ENCODE results near the gene AKAP8. TPM values are rescaled to one million over a fixed set of nuclear protein-coding genes. Genes with fewer than 3 reads are reported as not detected.

AKAP8 gene
- total RNA-seq, 2 experiments from 2014 or later, result 22.2 to 52.3 TPM

GRCh38 chr19:15373644-15374043, 5.9 kb downstream of the AKAP8 start:
- H2AFZ ChIP-seq (ENCODE audit: low read length), result no peak overlapping the region
- BruUV-seq (replicated peaks), result no TSS peak
- H4K20me1 ChIP-seq (ENCODE audit: insufficient read depth, low read length), result peaks cover 18% of the 10 kb centered on the region
- H3K36me3 ChIP-seq (ENCODE audit: insufficient read depth, low read length), result peaks cover 72% of the 10 kb centered on the region
- H3K9me3 ChIP-seq (ENCODE audit: low read length), result no peaks in the 10 kb centered on the region
- H3K4me2 ChIP-seq (ENCODE audit: low read length), result no peak overlapping the region
- peaks cover 55% of the 10 kb centered on the region for H3K79me2 ChIP-seq (ENCODE audit: insufficient read depth, low read depth, low read length)
- peaks cover 18% of the 10 kb centered on the region for H3K4me1 ChIP-seq (ENCODE audit: insufficient read depth, low read length, poor library complexity, severe bottlenecking)
- H3K27ac ChIP-seq (ENCODE audit: low read depth, low read length, poor library complexity, severe bottlenecking), result no peak overlapping the region
- ChIA-PET POLR2A (no interaction called here), CTCF (ENCODE audit: unreplicated experiment) (no interaction called here)
- intact Hi-C loops (cut with micrococcal nuclease; ENCODE audit: unreplicated experiment), result no loop called here
- H3K4me3 ChIP-seq (ENCODE audit: low read depth, low read length, poor library complexity, severe bottlenecking), result no peak overlapping the region
- DNase-seq (ENCODE audit: low spot score), result no peak
- TF ChIP-seq EZH2phosphoT487 (IDR thresholded peaks at IDR 0.05; ENCODE audit: borderline replicate concordance, low read depth, low read length), result no peak
- TF ChIP-seq, protein P1, sequence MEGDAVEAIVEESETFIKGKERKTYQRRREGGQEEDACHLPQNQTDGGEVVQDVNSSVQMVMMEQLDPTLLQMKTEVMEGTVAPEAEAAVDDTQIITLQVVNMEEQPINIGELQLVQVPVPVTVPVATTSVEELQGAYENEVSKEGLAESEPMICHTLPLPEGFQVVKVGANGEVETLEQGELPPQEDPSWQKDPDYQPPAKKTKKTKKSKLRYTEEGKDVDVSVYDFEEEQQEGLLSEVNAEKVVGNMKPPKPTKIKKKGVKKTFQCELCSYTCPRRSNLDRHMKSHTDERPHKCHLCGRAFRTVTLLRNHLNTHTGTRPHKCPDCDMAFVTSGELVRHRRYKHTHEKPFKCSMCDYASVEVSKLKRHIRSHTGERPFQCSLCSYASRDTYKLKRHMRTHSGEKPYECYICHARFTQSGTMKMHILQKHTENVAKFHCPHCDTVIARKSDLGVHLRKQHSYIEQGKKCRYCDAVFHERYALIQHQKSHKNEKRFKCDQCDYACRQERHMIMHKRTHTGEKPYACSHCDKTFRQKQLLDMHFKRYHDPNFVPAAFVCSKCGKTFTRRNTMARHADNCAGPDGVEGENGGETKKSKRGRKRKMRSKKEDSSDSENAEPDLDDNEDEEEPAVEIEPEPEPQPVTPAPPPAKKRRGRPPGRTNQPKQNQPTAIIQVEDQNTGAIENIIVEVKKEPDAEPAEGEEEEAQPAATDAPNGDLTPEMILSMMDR (conservative IDR thresholded peaks at IDR 0.05; ENCODE audit: low read length), result no peak
- H3K9me2 ChIP-seq (ENCODE audit: insufficient read depth, low read length), result no peaks in the 10 kb centered on the region

DNA sequence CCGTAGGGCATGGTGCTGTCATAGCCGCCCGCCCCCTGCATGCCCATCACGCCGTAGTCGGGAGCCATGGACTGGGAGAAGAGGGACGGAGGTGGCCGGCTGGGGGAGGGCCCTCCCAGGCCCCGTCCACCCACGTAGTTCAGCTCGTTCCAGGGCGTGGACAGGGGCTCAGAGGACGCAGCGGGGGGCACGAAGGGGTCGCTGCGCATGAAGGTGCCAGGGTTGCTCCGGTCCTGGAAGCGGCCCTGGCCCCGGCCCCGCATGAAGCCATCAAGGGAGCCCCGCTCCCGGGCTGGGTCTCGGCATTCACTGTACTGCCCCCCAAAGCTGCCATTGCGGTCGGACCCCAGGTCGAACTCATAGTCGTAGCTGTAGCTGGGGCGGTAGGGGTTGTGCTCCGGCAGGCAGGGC, 6.7 kb downstream of the AKAP8 start:
- Histone ChIP-seq H4K20me1 (ENCODE audit: insufficient read depth, low read length) (peaks cover 14% of the 10 kb centered on the region), H3K4me3 (ENCODE audit: low read depth, low read length, poor library complexity, severe bottlenecking) (no peak overlapping the region), H3K27ac (ENCODE audit: low read depth, low read length, poor library complexity, severe bottlenecking) (no peak overlapping the region), H3K9me3 (ENCODE audit: low read length) (no peaks in the 10 kb centered on the region), H2AFZ (ENCODE audit: low read length) (no peak overlapping the region), H3K4me2 (ENCODE audit: low read length) (no peak overlapping the region), H3K79me2 (ENCODE audit: insufficient read depth, low read depth, low read length) (peaks cover 47% of the 10 kb centered on the region), H3K36me3 (ENCODE audit: insufficient read depth, low read length) (peaks cover 79% of the 10 kb centered on the region), H3K4me1 (ENCODE audit: insufficient read depth, low read length, poor library complexity, severe bottlenecking) (peaks cover 18% of the 10 kb centered on the region), H3K9me2 (ENCODE audit: insufficient read depth, low read length) (no peaks in the 10 kb centered on the region)
- ChIA-PET POLR2A (no interaction called here), CTCF (ENCODE audit: unreplicated experiment) (no interaction called here)
- intact Hi-C loops (cut with micrococcal nuclease; ENCODE audit: unreplicated experiment), result no loop called here
- no TSS peak for BruUV-seq (replicated peaks)
- no peak for DNase-seq (ENCODE audit: low spot score)
- TF ChIP-seq, protein P1 (conservative IDR thresholded peaks at IDR 0.05; ENCODE audit: low read length), result no peak
- TF ChIP-seq EZH2phosphoT487 (IDR thresholded peaks at IDR 0.05; ENCODE audit: borderline replicate concordance, low read depth, low read length), result no peak

GRCh38 chr19:15372470-15372869, 7.1 kb downstream of the AKAP8 start:
- BruUV-seq (replicated peaks), result no TSS peak
- TF ChIP-seq, protein P1 (conservative IDR thresholded peaks at IDR 0.05; ENCODE audit: low read length), result no peak
- no peak for TF ChIP-seq EZH2phosphoT487 (IDR thresholded peaks at IDR 0.05; ENCODE audit: borderline replicate concordance, low read depth, low read length)
- Histone ChIP-seq H3K27ac (ENCODE audit: low read depth, low read length, poor library complexity, severe bottlenecking) (no peak overlapping the region), H3K4me1 (ENCODE audit: insufficient read depth, low read length, poor library complexity, severe bottlenecking) (peaks cover 14% of the 10 kb centered on the region), H3K4me3 (ENCODE audit: low read depth, low read length, poor library complexity, severe bottlenecking) (no peak overlapping the region), H3K36me3 (ENCODE audit: insufficient read depth, low read length) (peaks cover 84% of the 10 kb centered on the region), H2AFZ (ENCODE audit: low read length) (no peak overlapping the region), H3K79me2 (ENCODE audit: insufficient read depth, low read depth, low read length) (peaks cover 43% of the 10 kb centered on the region), H3K9me3 (ENCODE audit: low read length) (no peaks in the 10 kb centered on the region), H3K9me2 (ENCODE audit: insufficient read depth, low read length) (no peaks in the 10 kb centered on the region), H3K4me2 (ENCODE audit: low read length) (no peak overlapping the region), H4K20me1 (ENCODE audit: insufficient read depth, low read length) (peaks cover 11% of the 10 kb centered on the region; the same call in 1 of the 2 replicates)
- intact Hi-C loops (cut with micrococcal nuclease; ENCODE audit: unreplicated experiment), result no loop called here
- ChIA-PET POLR2A (no interaction called here), CTCF (ENCODE audit: unreplicated experiment) (no interaction called here)
- no peak for DNase-seq (ENCODE audit: low spot score)

Measured in OCI-LY7 (cell line).